Neutrophil (primary cell): ENCODE measurements around the gene RAP1GAP2.

Experiments
- H3K27ac ChIP-seq: fragments of 200-600 bp; sonication (generic); 2 replicates; pipeline ENCODE4 v1.5.1; 2016; ENCODE audit warnings: mild to moderate bottlenecking, moderate library complexity
- H3K27me3 ChIP-seq: fragments of 200-600 bp; sonication (generic); 2 replicates; pipeline ENCODE4 v1.6.0; 2016; ENCODE audit warnings: mild to moderate bottlenecking
- H3K36me3 ChIP-seq: fragments of 200-600 bp; sonication (generic); 2 replicates; pipeline ENCODE4 v1.5.1; 2017
- H3K4me1 ChIP-seq, 2 experiments: fragments of 200-600 bp in 1 of 2; sonication (generic) in 1 of 2; 1 replicate in 1 of 2; 2 replicates in 1 of 2; pipeline versions ENCODE4 v1.5.1 to v1.6.1; 2013 to 2016; ENCODE audit warnings: low read depth in 1 of 2, low read length in 1 of 2, mild to moderate bottlenecking in 1 of 2, moderate library complexity in 1 of 2; ENCODE audit not compliant: control insufficient read depth in 1 of 2, insufficient read depth in 1 of 2
- H3K4me3 ChIP-seq, 2 experiments: fragments of 200-600 bp in 1 of 2; sonication (generic) in 1 of 2; 1 replicate in 1 of 2; 2 replicates in 1 of 2; pipeline ENCODE4 v1.5.1; 2013 to 2016; ENCODE audit warnings: low read depth in 1 of 2, low read length in 1 of 2, mild to moderate bottlenecking in 1 of 2, moderate library complexity in 1 of 2
- H3K9me3 ChIP-seq: fragments of 200-600 bp; sonication (generic); 2 replicates; pipeline ENCODE4 v1.5.1; 2016
- TF ChIP-seq, protein P1 (sequence below): fragments of 200-600 bp; sonication (generic); IDR thresholded peaks from 2 replicates; pipeline ENCODE4 v1.5.1; 2016; ENCODE audit warnings: antibody characterized with exemption

The RAP1GAP2 gene

DNA sequence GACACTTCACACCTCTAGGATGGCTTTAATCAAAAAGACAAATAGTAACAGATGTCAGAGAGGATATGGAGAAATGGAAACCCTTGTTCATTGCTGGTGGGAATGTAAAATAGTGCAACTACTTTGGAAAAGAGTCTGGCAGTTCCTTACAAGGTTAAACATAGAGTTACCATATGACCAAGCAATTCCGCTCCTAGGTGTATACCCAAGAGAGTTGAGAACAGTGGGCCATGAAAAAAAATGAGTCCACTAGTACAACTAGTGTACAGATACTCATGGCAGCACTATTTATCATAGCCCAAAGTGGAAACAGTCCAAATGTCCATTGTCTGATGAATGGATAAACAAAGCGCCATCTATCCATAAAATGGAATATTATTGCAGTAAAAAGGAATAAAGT lies 228.1 kb downstream of the RAP1GAP2 start:
- TF ChIP-seq, protein P1, sequence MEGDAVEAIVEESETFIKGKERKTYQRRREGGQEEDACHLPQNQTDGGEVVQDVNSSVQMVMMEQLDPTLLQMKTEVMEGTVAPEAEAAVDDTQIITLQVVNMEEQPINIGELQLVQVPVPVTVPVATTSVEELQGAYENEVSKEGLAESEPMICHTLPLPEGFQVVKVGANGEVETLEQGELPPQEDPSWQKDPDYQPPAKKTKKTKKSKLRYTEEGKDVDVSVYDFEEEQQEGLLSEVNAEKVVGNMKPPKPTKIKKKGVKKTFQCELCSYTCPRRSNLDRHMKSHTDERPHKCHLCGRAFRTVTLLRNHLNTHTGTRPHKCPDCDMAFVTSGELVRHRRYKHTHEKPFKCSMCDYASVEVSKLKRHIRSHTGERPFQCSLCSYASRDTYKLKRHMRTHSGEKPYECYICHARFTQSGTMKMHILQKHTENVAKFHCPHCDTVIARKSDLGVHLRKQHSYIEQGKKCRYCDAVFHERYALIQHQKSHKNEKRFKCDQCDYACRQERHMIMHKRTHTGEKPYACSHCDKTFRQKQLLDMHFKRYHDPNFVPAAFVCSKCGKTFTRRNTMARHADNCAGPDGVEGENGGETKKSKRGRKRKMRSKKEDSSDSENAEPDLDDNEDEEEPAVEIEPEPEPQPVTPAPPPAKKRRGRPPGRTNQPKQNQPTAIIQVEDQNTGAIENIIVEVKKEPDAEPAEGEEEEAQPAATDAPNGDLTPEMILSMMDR: no peak
- H3K4me1 ChIP-seq: peaks cover 0 to 3% of the 10 kb centered on the region in 2 experiments
- no peak overlapping the region for H3K27ac ChIP-seq
- peaks cover 95% of the 10 kb centered on the region for H3K36me3 ChIP-seq
- no peaks in the 10 kb centered on the region for H3K27me3 ChIP-seq
- no peak overlapping the region for H3K4me3 ChIP-seq
- no peaks in the 10 kb centered on the region for H3K9me3 ChIP-seq

DNA sequence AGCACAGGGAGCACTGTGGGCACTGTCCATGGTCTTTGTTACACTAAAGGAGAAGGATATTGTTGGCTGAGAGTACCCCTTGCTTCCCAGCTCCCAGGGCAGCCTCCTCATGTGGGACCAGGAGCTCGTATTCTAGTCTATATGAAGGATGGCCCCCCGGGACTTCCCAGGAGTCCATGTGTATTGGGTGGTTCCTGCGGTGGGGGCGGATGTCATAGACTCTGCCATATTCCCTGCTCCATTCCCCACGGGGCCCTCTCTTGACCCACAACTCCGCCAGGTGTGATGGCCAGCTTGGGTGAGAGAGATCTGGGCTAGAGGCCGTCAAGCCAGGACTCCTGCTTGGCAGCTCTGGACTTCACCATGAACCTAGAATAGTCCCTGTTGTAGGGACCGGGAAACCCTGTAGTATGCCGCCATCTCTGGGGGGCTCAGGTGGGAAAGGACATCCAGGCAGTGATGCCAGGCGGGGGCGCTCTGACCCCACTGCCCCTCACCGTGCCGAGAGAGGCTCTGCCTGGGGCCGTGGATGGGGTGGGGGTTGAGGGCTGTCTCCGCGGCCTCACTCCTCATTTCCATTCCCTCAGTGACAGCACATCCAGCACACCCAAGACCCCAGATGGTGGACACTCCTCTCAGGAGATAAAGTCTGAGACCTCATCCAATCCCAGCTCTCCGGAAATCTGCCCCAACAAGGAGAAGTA lies 229.3 kb downstream of the RAP1GAP2 start:
- Histone ChIP-seq H3K27ac (no peak overlapping the region), H3K4me3 (no peak overlapping the region), H3K27me3 (no peaks in the 10 kb centered on the region), H3K4me1 (peaks cover 8 to 12% of the 10 kb centered on the region in 2 experiments), H3K9me3 (no peaks in the 10 kb centered on the region), H3K36me3 (peaks cover 94% of the 10 kb centered on the region)
- TF ChIP-seq, protein P1: no peak

DNA sequence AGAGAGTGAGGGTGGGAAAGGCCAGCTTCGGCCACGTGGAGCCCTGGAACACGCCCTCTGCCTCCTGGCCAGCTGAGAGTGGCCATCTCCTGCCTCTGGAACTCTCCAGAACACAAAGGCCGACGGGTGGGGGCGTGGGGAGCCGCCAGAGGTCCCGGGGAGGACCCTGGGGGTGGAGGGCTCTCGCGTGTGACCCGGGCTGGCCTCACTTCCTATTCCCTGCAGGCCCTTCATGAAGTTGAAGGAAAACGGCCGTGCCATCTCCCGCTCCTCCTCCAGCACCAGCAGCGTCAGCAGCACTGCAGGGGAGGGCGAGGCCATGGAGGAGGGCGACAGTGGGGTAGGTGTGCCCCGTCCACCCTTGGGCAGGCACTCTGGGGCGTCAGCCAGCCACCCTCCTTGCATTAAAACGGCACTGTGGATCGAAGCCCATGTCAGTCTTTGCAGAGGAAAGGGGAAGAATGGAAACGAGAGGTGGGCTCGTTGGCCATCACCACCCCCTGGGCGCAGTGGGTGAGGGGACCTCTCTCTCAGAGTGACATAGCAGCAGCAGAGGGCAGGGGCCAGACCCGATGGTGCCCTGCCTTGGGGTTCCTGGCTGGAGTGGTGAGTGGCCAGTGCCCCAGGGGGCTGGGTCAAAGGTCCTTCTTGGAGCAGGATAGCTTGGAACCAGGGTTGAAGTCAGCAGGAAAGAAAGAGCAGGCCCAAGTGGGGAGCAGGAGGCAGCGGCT lies 230.1 kb downstream of the RAP1GAP2 start:
- Histone ChIP-seq H3K27me3 (no peaks in the 10 kb centered on the region), H3K4me3 (no peak overlapping the region), H3K4me1 (peaks cover 10 to 16% of the 10 kb centered on the region in 2 experiments), H3K9me3 (no peaks in the 10 kb centered on the region), H3K36me3 (peaks cover 94% of the 10 kb centered on the region), H3K27ac (no peak overlapping the region)
- TF ChIP-seq, protein P1: no peak

- no peak overlapping the region for H3K4me3 ChIP-seq
- peaks cover 94% of the 10 kb centered on the region for H3K36me3 ChIP-seq
- TF ChIP-seq, protein P1: no peak
Observed at GRCh38 chr17:3026856-3027751, 230.9 kb downstream of the RAP1GAP2 start.

GRCh38 chr17:3027786-3028532 lies 231.7 kb downstream of the RAP1GAP2 start:
- no peaks in the 10 kb centered on the region for H3K27me3 ChIP-seq
- H3K27ac ChIP-seq: no peak overlapping the region
- peaks cover 10 to 16% of the 10 kb centered on the region in 2 experiments for H3K4me1 ChIP-seq
- TF ChIP-seq, protein P1: no peak
- H3K36me3 ChIP-seq: peaks cover 98% of the 10 kb centered on the region
- no peaks in the 10 kb centered on the region for H3K9me3 ChIP-seq
- H3K4me3 ChIP-seq: no peak overlapping the region

More at GRCh38 chr17:3026856-3027751, 230.9 kb downstream of the RAP1GAP2 start:
- Histone ChIP-seq H3K4me1 (peaks cover 10 to 16% of the 10 kb centered on the region in 2 experiments), H3K27me3 (no peaks in the 10 kb centered on the region), H3K9me3 (no peaks in the 10 kb centered on the region), H3K27ac (no peak overlapping the region)
